Heart left ventricle (tissue), 16 donors: ENCODE measurements around the gene ADD2. TPM values are rescaled to one million over a fixed set of nuclear protein-coding genes. Genes with fewer than 3 reads are reported as not detected.

ENCODE experiments used
- ATAC-seq, 4 donors: fragments of 200-7000 bp; cut with Tn5 transposase; one replicate each; pipeline ENCODE4 v1.9.1; 2020 to 2022; ENCODE audit warnings: moderate library complexity in 4 of 4, mild to moderate bottlenecking in 3 of 4, moderate number of reproducible peaks in 1 of 4
- DNase-seq, 5 donors: peaks; one replicate each; pipeline ENCODE4 v3.0.0-alpha.2; 2020
- H3K27ac ChIP-seq, 12 donors: fragments of 200-600 bp; sonication (generic) in 4 of 12; one replicate each; pipeline versions ENCODE4 v1.5.0 to v1.8.0; 2016 to 2022; ENCODE audit warnings: mild to moderate bottlenecking in 2 of 12
- H3K27me3 ChIP-seq, 9 donors: fragments of 200-600 bp; sonication (generic) in 2 of 9; one replicate each; pipeline versions ENCODE4 v1.5.1 to v1.8.0; 2016 to 2022; ENCODE audit warnings: mild to moderate bottlenecking in 3 of 9
- H3K36me3 ChIP-seq, 9 donors: fragments of 200-600 bp; sonication (generic) in 2 of 9; one replicate each; pipeline versions ENCODE4 v1.5.0 to v1.8.0; 2018 to 2022; ENCODE audit warnings: mild to moderate bottlenecking in 2 of 9
- H3K4me1 ChIP-seq, 12 donors: fragments of 200-600 bp; sonication (generic) in 4 of 12; one replicate each; pipeline versions ENCODE4 v1.5.0 to v1.8.0; 2016 to 2022; ENCODE audit warnings: mild to moderate bottlenecking in 3 of 12
- H3K4me3 ChIP-seq, 12 donors: fragments of 200-600 bp; sonication (generic) in 4 of 12; one replicate each; pipeline versions ENCODE4 v1.5.0 to v1.8.0; 2017 to 2022; ENCODE audit warnings: mild to moderate bottlenecking in 9 of 12, moderate library complexity in 4 of 12
- H3K9me3 ChIP-seq, 12 donors: fragments of 200-600 bp; sonication (generic) in 4 of 12; one replicate each; pipeline versions ENCODE4 v1.5.0 to v1.8.0; 2016 to 2022; ENCODE audit warnings: mild to moderate bottlenecking in 1 of 12
- CTCF ChIP-seq, 12 donors: fragments of 200-600 bp; sonication (generic) in 4 of 12; IDR thresholded peaks; one replicate each; pipeline versions ENCODE4 v1.5.0 to v1.8.0; 2018 to 2022; ENCODE audit warnings: antibody characterized with exemption in 12 of 12, mild to moderate bottlenecking in 5 of 12
- POLR2A ChIP-seq, 2 donors: fragments of 450-650 bp; IDR thresholded peaks; one replicate each; pipeline ENCODE4 v1.6.1; 2017; ENCODE audit warnings: antibody characterized with exemption in 2 of 2, mild to moderate bottlenecking in 2 of 2, moderate library complexity in 2 of 2
- WGBS, 4 donors: extraction: QIAGEN DNeasy Blood & Tissue Kit in 2 of 4; methylation state at CpG; one replicate each; pipeline versions ENCODE4 v1.1.5 to v1.1.7; 2013 to 2018; 5-methylcytosine and 5-hydroxymethylcytosine counted together
- intact Hi-C, 10 donors: fragments of 100-400 bp; cut with DNase I; formaldehyde crosslinking; loops; one replicate each; pipeline versions ENCODE4 v1.11.1 to v1.14.2; 2022
- polyA plus RNA-seq, 2 donors: library from polyadenylated mRNA; stranded (reverse); fragments of 200-250 nt; gene quantifications; one replicate each; pipeline ENCODE4 v1.2.3, GENCODE V29; 2013
- total RNA-seq, 9 donors: library from RNA; depleted of rRNA in 2 of 9; stranded (reverse); fragments of >200 nt in 2 of 9; fragmentation: NEBNext Ultra II Directional in 3 of 9; extraction: Animal tissue kit (Norgen Biotek cat#: 25700) in 3 of 9; gene quantifications; one replicate each; pipeline versions ENCODE4 v1.1.0 to v1.2.4, GENCODE V29; 2016 to 2023
- donor health status: ischemic (EF 13 %, LVEDD 7.1; RV severe dilation, severe dysfunction).
- donor health status: healthy with polysubstance abuse.
- donor health status: DM: no; HTN: yes; CAD: no.
- donor health status: DM: no; HTN: no; CAD: no.
- donor health status: ischemic (EF 25% LVEDD 6.9; RV normal size, moderate dysfunction).
- donor health status: ischemic (EF 25% LVEDD 5.7; RV mildly dilated, moderate dysfunction).
- donor health status: healthy.
- donor health status: DM: yes; HTN: yes; CAD: no.
- donor health status: ischemic (EF 35%, LVEDD 5.7; RV mildly dilated, moderate dysfunction).
- donor health status: nonischemic (EF 11% LVEDD 7.7; RV severe dilation, severe dysfunction).
- donor health status: DM: yes; HTN: yes; CAD: no.
- donor health status: PGD.
- donor health status: ischemic (EF 29% LVEDD 5.4; RV normal size, mild dysfunction).
- donor health status: nonischemic (EF 23%, LVEDD 6.1; RV moderate dilation, normal function).

The ADD2 gene
- total and polyA plus RNA-seq, 11 donors, result 0.49 to 7.3 (median 3.0) TPM

- Histone ChIP-seq H3K4me3 (peak overlapping the region in 11 of 12 donors; percentile 4 to 65 (median 57)), H3K27me3 (peaks cover 5 to 57% (median 32%) of the 10 kb centered on the region in 9 donors), H3K27ac (no peak overlapping the region), H3K36me3 (no peaks in the 10 kb centered on the region), H3K4me1 (peaks cover 6 to 20% (median 14%) of the 10 kb centered on the region in 12 donors), H3K9me3 (no peaks in the 10 kb centered on the region)
- ATAC-seq (no peak), DNase-seq (no peak)
- WGBS, 4 donors, result 31 to 44% (median 38%) methylated on average over 7 of the region's 7 CpGs
- intact Hi-C loops, result loop anchor here in 1 of 10 donors (5.0 kb wide), 2 partner anchors 79 to 114 kb away; no protein-coding TSS in a partner anchor
- TF ChIP-seq POLR2A (IDR thresholded peaks at IDR 0.05) (no peak), CTCF (IDR thresholded peaks at IDR 0.05) (no peak)
These were observed 1.5 kb downstream of the ADD2 start for GRCh38 chr2:70766357-70767078.

- DNase-seq (no peak), ATAC-seq (no peak)
- intact Hi-C loops, result loop anchor here in 1 of 10 donors (5.0 kb wide), 2 partner anchors 78 to 113 kb away; no protein-coding TSS in a partner anchor
- WGBS, 4 donors, result 84 to 94% (median 89%) methylated on average over 7 of the region's 7 CpGs
- Histone ChIP-seq H3K4me3 (no peak overlapping the region), H3K9me3 (no peaks in the 10 kb centered on the region), H3K27ac (no peak overlapping the region), H3K27me3 (peaks cover 5 to 57% (median 32%) of the 10 kb centered on the region in 9 donors), H3K36me3 (no peaks in the 10 kb centered on the region), H3K4me1 (peaks cover 6 to 20% (median 14%) of the 10 kb centered on the region in 12 donors)
- TF ChIP-seq POLR2A (IDR thresholded peaks at IDR 0.05), result no peak
- TF ChIP-seq CTCF (IDR thresholded peaks at IDR 0.05), result no peak
These were observed 2.5 kb downstream of the ADD2 start for GRCh38 chr2:70765507-70765906.

- no peak overlapping the region for H3K4me3 ChIP-seq
- no peak for DNase-seq
- no peaks in the 10 kb centered on the region for H3K9me3 ChIP-seq
- no peaks in the 10 kb centered on the region for H3K4me1 ChIP-seq
- H3K27me3 ChIP-seq, result peaks cover 0 to 29% (median 7%) of the 10 kb centered on the region in 9 donors
- 79 to 94% (median 84%) methylated on average over 1 of the region's 1 CpG for WGBS, 4 donors
- no peak overlapping the region for H3K27ac ChIP-seq
- no peak for ATAC-seq
- TF ChIP-seq CTCF (IDR thresholded peaks at IDR 0.05), result no peak
- TF ChIP-seq POLR2A (IDR thresholded peaks at IDR 0.05), result no peak
- no peaks in the 10 kb centered on the region for H3K36me3 ChIP-seq
- intact Hi-C loops, result no loop called here
These were observed 8.6 kb downstream of the ADD2 start for GRCh38 chr2:70759446-70759845.

GRCh38 chr2:70757966-70758365 lies 10.0 kb downstream of the ADD2 start:
- no peak for TF ChIP-seq CTCF (IDR thresholded peaks at IDR 0.05)
- TF ChIP-seq POLR2A (IDR thresholded peaks at IDR 0.05), result no peak
- WGBS, 4 donors, result 93 to 94% (median 94%) methylated on average over 7 of the region's 7 CpGs
- peaks cover 0 to 25% (median 0%) of the 10 kb centered on the region in 9 donors for H3K27me3 ChIP-seq
- H3K36me3 ChIP-seq, result no peaks in the 10 kb centered on the region
- H3K27ac ChIP-seq, result no peak overlapping the region
- H3K9me3 ChIP-seq, result no peaks in the 10 kb centered on the region
- H3K4me1 ChIP-seq, result no peaks in the 10 kb centered on the region
- DNase-seq (no peak), ATAC-seq (no peak)
- intact Hi-C loops, result no loop called here
- H3K4me3 ChIP-seq, result no peak overlapping the region
